ENCODE results near the gene MCEMP1. TPM values are rescaled to one million over a fixed set of nuclear protein-coding genes. Genes with fewer than 3 reads are reported as not detected.

The MCEMP1 gene
- total RNA-seq, 1 donor from 2014 or later = not detected

DNA sequence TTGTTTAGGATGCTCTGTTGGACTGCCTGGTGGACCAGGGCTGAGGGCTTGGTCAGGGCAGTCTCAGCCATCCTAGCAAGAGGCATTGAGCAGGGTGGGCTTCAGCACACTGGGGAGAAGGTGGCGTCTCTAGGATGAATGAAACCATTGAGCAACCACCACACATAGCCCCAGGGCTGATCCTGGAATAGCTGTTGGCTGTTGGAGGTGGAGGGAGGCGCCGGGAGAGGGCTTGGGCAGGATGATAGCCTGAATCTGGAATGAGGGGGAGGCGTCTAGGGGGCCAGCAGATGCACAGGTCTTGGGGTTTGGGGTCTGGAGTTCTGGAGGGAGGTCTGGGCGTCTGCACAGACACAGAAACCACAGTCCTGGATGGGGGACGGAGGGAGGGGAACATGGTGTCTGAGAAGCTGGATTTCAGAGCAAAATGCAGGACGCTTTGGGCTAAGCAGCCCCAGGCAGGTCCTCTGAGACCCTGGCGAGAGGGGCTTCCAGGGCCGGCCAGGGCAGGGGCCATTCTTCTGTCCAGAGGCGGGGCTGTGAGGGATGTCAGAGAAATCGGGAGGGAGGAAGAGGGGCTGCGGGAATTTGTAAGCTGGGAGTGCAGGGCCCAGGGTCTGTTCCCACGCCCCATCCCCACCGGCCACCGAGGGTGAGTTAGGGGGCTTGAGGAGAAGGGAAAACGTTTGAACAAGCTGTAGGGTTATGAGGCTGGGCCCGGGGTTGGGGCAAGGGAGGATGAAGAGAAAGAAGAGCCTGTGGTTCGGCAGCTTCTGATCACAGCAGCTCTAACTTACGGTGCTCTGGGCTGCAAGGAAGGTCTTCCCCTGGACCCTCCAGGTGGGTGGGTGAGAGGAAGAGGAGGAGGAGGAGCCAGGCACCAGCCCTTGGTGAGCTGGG, 8.9 kb downstream of the MCEMP1 start:
- Histone ChIP-seq H3K36me3 (no peaks in the 10 kb centered on the region), H4K20me1 (ENCODE audit: low read depth) (peaks cover 17% of the 10 kb centered on the region), H3K4me1 (no peaks in the 10 kb centered on the region), H3K4me2 (no peak overlapping the region), H2AFZ (replicated peaks) (no peak overlapping the region), H3K4me3 (no peak overlapping the region), H3K27ac (no peak overlapping the region), H3F3A (ENCODE audit: low read depth) (no peaks in the 10 kb centered on the region), H3K79me2 (ENCODE audit: low read depth) (peaks cover 13% of the 10 kb centered on the region), H3K9ac (no peak overlapping the region), H3K9me3 (ENCODE audit: low read depth) (no peaks in the 10 kb centered on the region), H3K27me3 (no peaks in the 10 kb centered on the region)
- Mint-ChIP-seq H3K4me3 (peak overlapping the region; percentile 63), H3K4me1 (peaks cover 9% of the 10 kb centered on the region), H3K27ac (peak overlapping the region; percentile 4), H3K9me3 (no peaks in the 10 kb centered on the region), H3K36me3 (peaks cover 7% of the 10 kb centered on the region), H3K27me3 (ENCODE audit: insufficient read depth, low read depth) (peaks cover 4% of the 10 kb centered on the region)
- DNase-seq (ENCODE audit: low spot score) = no peak
- no peak for TF ChIP-seq EZH2phosphoT487 (IDR thresholded peaks at IDR 0.05)

DNA sequence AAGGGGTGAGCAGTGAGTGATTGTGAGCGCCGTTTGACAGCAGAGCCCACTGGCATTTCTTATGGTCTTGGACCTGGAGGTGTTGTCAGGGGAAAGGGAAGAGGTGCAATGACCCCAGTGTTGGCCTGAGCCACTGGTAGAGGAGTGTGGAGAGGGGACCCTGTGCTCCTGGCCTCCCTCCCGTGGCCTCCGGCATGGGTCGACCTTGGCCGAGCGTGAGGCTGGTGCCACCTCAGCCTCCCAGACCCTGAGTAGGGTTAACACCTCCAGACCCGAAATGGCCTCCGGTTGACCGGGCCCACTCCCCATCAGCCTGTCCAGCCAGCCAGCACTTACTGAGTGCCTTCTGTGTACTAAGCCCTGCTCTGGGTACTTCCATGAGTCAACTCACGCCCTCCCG, 10.3 kb downstream of the MCEMP1 start:
- no peaks in the 10 kb centered on the region for H3F3A ChIP-seq (ENCODE audit: low read depth)
- no peaks in the 10 kb centered on the region for H3K27me3 ChIP-seq

DNA sequence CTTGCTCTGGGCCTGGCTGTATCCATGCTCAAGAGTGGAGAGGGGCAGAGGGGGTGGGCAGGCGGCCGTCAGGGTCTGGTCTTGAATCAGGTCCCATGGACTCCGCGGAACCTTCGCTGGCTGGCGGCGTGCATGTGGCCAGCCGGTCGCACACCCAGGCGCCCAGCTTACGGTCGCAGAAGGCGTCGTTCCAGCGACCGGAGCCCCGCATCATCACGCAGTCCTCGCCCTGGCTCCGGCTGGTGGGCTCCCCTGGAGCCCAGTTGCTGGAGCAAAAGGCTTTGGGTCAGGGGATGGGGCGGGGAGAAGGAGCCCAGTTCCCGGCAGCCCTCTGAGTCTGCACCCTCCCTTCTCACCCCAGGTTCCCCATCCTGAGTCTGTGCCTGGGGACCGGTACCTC, 12.3 kb downstream of the MCEMP1 start:
- Histone ChIP-seq H3K9me3 (ENCODE audit: low read depth) (no peaks in the 10 kb centered on the region), H3K79me2 (ENCODE audit: low read depth) (no peaks in the 10 kb centered on the region), H3K9ac (no peak overlapping the region), H3F3A (ENCODE audit: low read depth) (no peaks in the 10 kb centered on the region), H2AFZ (replicated peaks) (no peak overlapping the region), H4K20me1 (ENCODE audit: low read depth) (peaks cover 4% of the 10 kb centered on the region), H3K27ac (no peak overlapping the region), H3K36me3 (no peaks in the 10 kb centered on the region), H3K4me1 (no peaks in the 10 kb centered on the region), H3K4me3 (no peak overlapping the region), H3K4me2 (no peak overlapping the region), H3K27me3 (peaks cover 5% of the 10 kb centered on the region)
- Mint-ChIP-seq H3K9me3 (no peaks in the 10 kb centered on the region), H3K4me1 (peaks cover 5% of the 10 kb centered on the region), H3K4me3 (no peak overlapping the region), H3K27ac (no peak overlapping the region), H3K36me3 (peaks cover 2% of the 10 kb centered on the region), H3K27me3 (ENCODE audit: insufficient read depth, low read depth) (peaks cover 4% of the 10 kb centered on the region)
- TF ChIP-seq CTCF (IDR thresholded peaks at IDR 0.05) (no peak), EZH2phosphoT487 (IDR thresholded peaks at IDR 0.05) (no peak), EZH2 (IDR thresholded peaks at IDR 0.05) (no peak)
- DNase-seq (ENCODE audit: low spot score) = no peak

More for the DNA sequence above, 10.3 kb downstream of the MCEMP1 start:
- peaks cover 13% of the 10 kb centered on the region for H4K20me1 ChIP-seq (ENCODE audit: low read depth)
- no peak overlapping the region for H2AFZ ChIP-seq (replicated peaks)
- TF ChIP-seq EZH2phosphoT487 (IDR thresholded peaks at IDR 0.05) = no peak
- TF ChIP-seq CTCF (IDR thresholded peaks at IDR 0.05) = no peak
- TF ChIP-seq EZH2 (IDR thresholded peaks at IDR 0.05) = no peak
- Mint-ChIP-seq H3K36me3 (peaks cover 7% of the 10 kb centered on the region), H3K9me3 (no peaks in the 10 kb centered on the region), H3K27ac (no peak overlapping the region), H3K4me1 (peaks cover 5% of the 10 kb centered on the region), H3K4me3 (no peak overlapping the region), H3K27me3 (ENCODE audit: insufficient read depth, low read depth) (peaks cover 4% of the 10 kb centered on the region)
- H3K9me3 ChIP-seq (ENCODE audit: low read depth) = no peaks in the 10 kb centered on the region
- no peaks in the 10 kb centered on the region for H3K4me1 ChIP-seq
- H3K36me3 ChIP-seq = no peaks in the 10 kb centered on the region
- no peak overlapping the region for H3K27ac ChIP-seq
- H3K9ac ChIP-seq = no peak overlapping the region
- H3K4me2 ChIP-seq = no peak overlapping the region
- no peak overlapping the region for H3K4me3 ChIP-seq
- no peak for DNase-seq (ENCODE audit: low spot score)
- H3K79me2 ChIP-seq (ENCODE audit: low read depth) = no peaks in the 10 kb centered on the region

- no peaks in the 10 kb centered on the region for H3K9me3 ChIP-seq (ENCODE audit: low read depth)
- Mint-ChIP-seq H3K9me3 (no peaks in the 10 kb centered on the region), H3K36me3 (no peaks in the 10 kb centered on the region), H3K4me1 (no peaks in the 10 kb centered on the region), H3K27ac (no peak overlapping the region), H3K4me3 (no peak overlapping the region), H3K27me3 (ENCODE audit: insufficient read depth, low read depth) (peaks cover 3% of the 10 kb centered on the region)
- H2AFZ ChIP-seq (replicated peaks) = no peak overlapping the region
- no peak overlapping the region for H3K27ac ChIP-seq
- no peaks in the 10 kb centered on the region for H3K4me1 ChIP-seq
- peaks cover 11% of the 10 kb centered on the region for H3K27me3 ChIP-seq
- no peaks in the 10 kb centered on the region for H3K79me2 ChIP-seq (ENCODE audit: low read depth)
- no peaks in the 10 kb centered on the region for H4K20me1 ChIP-seq (ENCODE audit: low read depth)
- no peak overlapping the region for H3K9ac ChIP-seq
- no peaks in the 10 kb centered on the region for H3F3A ChIP-seq (ENCODE audit: low read depth)
- no peak overlapping the region for H3K4me2 ChIP-seq
- no peaks in the 10 kb centered on the region for H3K36me3 ChIP-seq
- no peak overlapping the region for H3K4me3 ChIP-seq
- TF ChIP-seq EZH2phosphoT487 (IDR thresholded peaks at IDR 0.05) (no peak), CTCF (IDR thresholded peaks at IDR 0.05) (no peak), EZH2 (IDR thresholded peaks at IDR 0.05) (no peak)
- DNase-seq (ENCODE audit: low spot score) = no peak
Measured at GRCh38 chr19:7690779-7691258, 13.9 kb downstream of the MCEMP1 start.

Measured in neural progenitor cell (in vitro differentiated cells).